ENCODE measurements around the gene MACROD2. TPM values are rescaled to one million over a fixed set of nuclear protein-coding genes. Genes with fewer than 3 reads are reported as not detected.
"Not testable (repeated sequence)": the region's sequence is repeated elsewhere in the genome, so short reads cannot be mapped to it uniquely, and the experiment has no call there.

The MACROD2 gene
- polyA plus RNA-seq, 1 donor from 2014 or later: 23.2 TPM

- not testable (repeated sequence) for H3F3A ChIP-seq (ENCODE audit: insufficient read depth, low read length, poor library complexity, severe bottlenecking); H3K4me3 ChIP-seq (ENCODE audit: low read length); H3K4me2 ChIP-seq (ENCODE audit: low read length)
Observed at GRCh38 chr20:14982324-14982723, 987.0 kb downstream of the MACROD2 start.

GRCh38 chr20:14984305-14984704 is 989.0 kb downstream of the MACROD2 start:
- Histone ChIP-seq H3K9me2 (ENCODE audit: insufficient read depth, low read length) (no peaks in the 10 kb centered on the region), H3K4me2 (ENCODE audit: low read length) (no peak overlapping the region), H3K36me3 (ENCODE audit: insufficient read depth, low read length) (no peaks in the 10 kb centered on the region), H3K4me3 (ENCODE audit: low read length) (no peak overlapping the region), H4K20me1 (ENCODE audit: insufficient read depth) (no peaks in the 10 kb centered on the region), H3K79me2 (replicated peaks; ENCODE audit: insufficient read depth, low read length) (no peaks in the 10 kb centered on the region), H3K27me3 (ENCODE audit: insufficient read depth, low read depth, low read length) (no peaks in the 10 kb centered on the region), H2AFZ (ENCODE audit: low read depth, low read length) (no peak overlapping the region), H3F3A (ENCODE audit: insufficient read depth, low read length, poor library complexity, severe bottlenecking) (no peaks in the 10 kb centered on the region), H3K9me3 (ENCODE audit: low read length) (peaks cover 2% of the 10 kb centered on the region), H3K27ac (ENCODE audit: low read length) (no peak overlapping the region), H3K9ac (ENCODE audit: low read length) (no peak overlapping the region)
- no peak for TF ChIP-seq EZH2 (IDR thresholded peaks at IDR 0.05; ENCODE audit: borderline replicate concordance, insufficient read depth, low read length, poor library complexity, severe bottlenecking)
- TF ChIP-seq POLR2AphosphoS5 (IDR thresholded peaks at IDR 0.05): no peak
- no peak for TF ChIP-seq EP300 (conservative IDR thresholded peaks at IDR 0.05; ENCODE audit: poor library complexity, severe bottlenecking)
- no peak for TF ChIP-seq REST (IDR thresholded peaks at IDR 0.05; ENCODE audit: borderline replicate concordance)
- no peak for TF ChIP-seq CTCF (IDR thresholded peaks at IDR 0.05; ENCODE audit: poor library complexity, severe bottlenecking)
- TF ChIP-seq MXI1 (conservative IDR thresholded peaks at IDR 0.05; ENCODE audit: poor library complexity, severe bottlenecking): no peak
- no peak for TF ChIP-seq TAF1 (IDR thresholded peaks at IDR 0.05; ENCODE audit: low read depth)
- no peak for TF ChIP-seq SMC3 (conservative IDR thresholded peaks at IDR 0.05; ENCODE audit: poor library complexity)
- TF ChIP-seq RAD21 (conservative IDR thresholded peaks at IDR 0.05): no peak

More at GRCh38 chr20:14982324-14982723, 987.0 kb downstream of the MACROD2 start:
- H3K36me3 ChIP-seq (ENCODE audit: insufficient read depth, low read length); H2AFZ ChIP-seq (ENCODE audit: low read depth, low read length); H3K9ac ChIP-seq (ENCODE audit: low read length); H3K9me3 ChIP-seq (ENCODE audit: low read length); H3K79me2 ChIP-seq (replicated peaks; ENCODE audit: insufficient read depth, low read length); H3K27me3 ChIP-seq (ENCODE audit: insufficient read depth, low read depth, low read length); H3K9me2 ChIP-seq (ENCODE audit: insufficient read depth, low read length); H3K27ac ChIP-seq (ENCODE audit: low read length); H4K20me1 ChIP-seq (ENCODE audit: insufficient read depth): not testable (repeated sequence)
